Kidney (tissue), 14 donors: Measurements from ENCODE around the gene SEC22A. TPM values are rescaled to one million over a fixed set of nuclear protein-coding genes. Genes with fewer than 3 reads are reported as not detected.

Experiments
- DNase-seq, 5 donors: peaks; one replicate each; pipeline ENCODE4 v3.0.0-alpha.2; 2013 to 2020
- FAIRE-seq: peaks from 2 replicates; lab custom pipeline; 2012; peaks lifted over from hg19 to GRCh38; lab: Jason Lieb, UNC
- H3K27ac ChIP-seq, 2 donors: one replicate each; pipeline ENCODE4 v1.7.0; 2013; ENCODE audit warnings: low read depth in 2 of 2, low read length in 2 of 2, inconsistent platforms in 1 of 2
- H3K27me3 ChIP-seq: one replicate; pipeline ENCODE4 v1.7.1; 2013; ENCODE audit warnings: low read length, inconsistent platforms; ENCODE audit not compliant: control insufficient read depth, insufficient read depth
- H3K36me3 ChIP-seq, 3 donors: one replicate each; pipeline versions ENCODE4 v1.7.0 to v1.7.1; 2013; ENCODE audit warnings: low read length in 3 of 3, control low read depth in 1 of 3, inconsistent platforms in 1 of 3; ENCODE audit not compliant: insufficient read depth in 3 of 3, control insufficient read depth in 2 of 3
- H3K4me1 ChIP-seq, 3 donors: one replicate each; pipeline versions ENCODE4 v1.7.0 to v1.7.1; 2013; ENCODE audit warnings: low read length in 3 of 3, inconsistent platforms in 1 of 3, low read depth in 1 of 3; ENCODE audit not compliant: control insufficient read depth in 2 of 3, insufficient read depth in 2 of 3
- H3K4me3 ChIP-seq, 3 donors: one replicate each; pipeline versions ENCODE4 v1.7.0 to v1.8.1; 2013; ENCODE audit warnings: low read length in 3 of 3, control low read depth in 1 of 3, inconsistent platforms in 1 of 3
- H3K9ac ChIP-seq, 3 donors: one replicate each; pipeline versions ENCODE4 v1.7.0 to v1.7.1; 2013; ENCODE audit warnings: low read length in 3 of 3, control low read depth in 1 of 3, inconsistent platforms in 1 of 3
- H3K9me3 ChIP-seq, 3 donors: one replicate each; pipeline versions ENCODE4 v1.7.0 to v1.7.1; 2013; ENCODE audit warnings: low read length in 3 of 3, control low read depth in 1 of 3, inconsistent platforms in 1 of 3; ENCODE audit not compliant: control insufficient read depth in 2 of 3, insufficient read depth in 1 of 3
- intact Hi-C: fragments of 100-400 bp; cut with DNase I; formaldehyde crosslinking; loops from one replicate; pipeline ENCODE4 v1.11.1; 2022
- polyA plus RNA-seq: library from polyadenylated mRNA; stranded (reverse); fragments of 350-450 nt; fragmentation: Illumina TruSeq; extraction: RNeasy Lipid Tissue Mini Kit (QIAGEN cat#74804); gene quantifications from one replicate; pipeline ENCODE4 v1.2.3, GENCODE V29; 2014; ENCODE audit warnings: low read depth, low replicate concordance; ENCODE audit not compliant: insufficient read depth
- total RNA-seq: library from RNA; stranded (reverse); fragmentation: NEBNext Ultra II Directional; extraction: Animal tissue kit (Norgen Biotek cat#: 25700); gene quantifications from one replicate; pipeline ENCODE4 v1.2.1, GENCODE V29; 2021
- TF ChIP-seq, protein P1 (sequence below): IDR thresholded peaks from 3 replicates; pipeline ENCODE4 v1.5.1; 2012; ENCODE audit warnings: mild to moderate bottlenecking, moderate library complexity, borderline replicate concordance; ENCODE audit not compliant: insufficient read depth; ENCODE audit errors: extremely low read depth
- donor health status: control.
- donor health status: control.
- donor health status: control.
- donor health status: control.
- donor health status: control.
- donor health status: DM: yes; HTN: yes; CAD: no.
- donor health status: Normal renal cell carcinoma (clear cell type).

Gene SEC22A
- total and polyA plus RNA-seq, 2 donors from 2014 or later: 14.8 to 18.6 TPM

DNA sequence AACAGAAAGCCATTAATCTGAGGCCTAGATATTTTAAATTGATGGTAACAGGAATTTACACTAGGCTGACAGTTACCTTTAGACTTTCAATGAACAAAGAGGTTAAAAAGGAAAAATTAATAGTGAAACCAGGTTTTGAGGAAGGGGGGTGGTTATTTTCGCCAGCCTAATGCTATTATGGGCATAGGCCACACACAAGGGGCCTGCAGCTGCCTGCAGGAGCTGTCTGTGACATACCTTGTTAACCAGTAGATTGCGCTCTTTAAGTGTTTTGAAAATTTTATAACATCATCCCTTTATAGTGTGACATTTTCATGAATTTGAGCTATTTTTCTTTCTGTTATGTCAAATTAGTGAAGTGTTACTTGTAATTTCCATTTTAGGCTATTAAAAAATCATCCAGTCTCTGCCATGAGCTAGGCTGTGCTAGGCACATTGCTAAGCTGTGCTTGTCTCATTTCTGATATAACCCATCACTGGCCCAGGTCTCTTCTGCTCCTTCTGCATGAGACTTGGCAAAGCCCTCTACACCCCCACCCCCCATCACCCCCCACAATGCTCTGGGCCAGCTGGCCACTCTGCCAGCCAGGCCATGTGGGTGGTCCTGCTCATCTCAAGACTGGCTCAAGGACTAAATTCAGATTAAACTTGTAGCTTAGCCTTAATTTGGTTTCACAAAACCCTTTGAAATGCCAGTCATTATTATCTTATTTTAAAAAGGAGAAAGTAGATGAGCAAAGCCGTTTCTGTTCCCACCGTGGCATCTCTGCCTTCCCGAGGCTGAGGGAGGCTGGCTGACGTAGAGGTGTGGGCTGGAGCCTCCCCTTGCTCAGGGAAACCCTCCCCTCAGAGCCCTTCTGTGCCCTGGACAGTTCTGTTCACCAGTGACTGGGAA lies 48.4 kb upstream of the SEC22A start:
- Histone ChIP-seq H3K27ac (no peak overlapping the region), H3K9ac (no peak overlapping the region), H3K27me3 (no peaks in the 10 kb centered on the region), H3K9me3 (no peaks in the 10 kb centered on the region), H3K4me3 (no peak overlapping the region), H3K4me1 (peaks cover 0 to 4% (median 0%) of the 10 kb centered on the region in 3 donors), H3K36me3 (peaks cover 0 to 26% (median 12%) of the 10 kb centered on the region in 3 donors)
- intact Hi-C loops: no loop called here
- DNase-seq: peak in 2 of 5 donors; percentile 6 to 45
- no peak for FAIRE-seq
- TF ChIP-seq, protein P1, sequence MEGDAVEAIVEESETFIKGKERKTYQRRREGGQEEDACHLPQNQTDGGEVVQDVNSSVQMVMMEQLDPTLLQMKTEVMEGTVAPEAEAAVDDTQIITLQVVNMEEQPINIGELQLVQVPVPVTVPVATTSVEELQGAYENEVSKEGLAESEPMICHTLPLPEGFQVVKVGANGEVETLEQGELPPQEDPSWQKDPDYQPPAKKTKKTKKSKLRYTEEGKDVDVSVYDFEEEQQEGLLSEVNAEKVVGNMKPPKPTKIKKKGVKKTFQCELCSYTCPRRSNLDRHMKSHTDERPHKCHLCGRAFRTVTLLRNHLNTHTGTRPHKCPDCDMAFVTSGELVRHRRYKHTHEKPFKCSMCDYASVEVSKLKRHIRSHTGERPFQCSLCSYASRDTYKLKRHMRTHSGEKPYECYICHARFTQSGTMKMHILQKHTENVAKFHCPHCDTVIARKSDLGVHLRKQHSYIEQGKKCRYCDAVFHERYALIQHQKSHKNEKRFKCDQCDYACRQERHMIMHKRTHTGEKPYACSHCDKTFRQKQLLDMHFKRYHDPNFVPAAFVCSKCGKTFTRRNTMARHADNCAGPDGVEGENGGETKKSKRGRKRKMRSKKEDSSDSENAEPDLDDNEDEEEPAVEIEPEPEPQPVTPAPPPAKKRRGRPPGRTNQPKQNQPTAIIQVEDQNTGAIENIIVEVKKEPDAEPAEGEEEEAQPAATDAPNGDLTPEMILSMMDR: no peak

DNA sequence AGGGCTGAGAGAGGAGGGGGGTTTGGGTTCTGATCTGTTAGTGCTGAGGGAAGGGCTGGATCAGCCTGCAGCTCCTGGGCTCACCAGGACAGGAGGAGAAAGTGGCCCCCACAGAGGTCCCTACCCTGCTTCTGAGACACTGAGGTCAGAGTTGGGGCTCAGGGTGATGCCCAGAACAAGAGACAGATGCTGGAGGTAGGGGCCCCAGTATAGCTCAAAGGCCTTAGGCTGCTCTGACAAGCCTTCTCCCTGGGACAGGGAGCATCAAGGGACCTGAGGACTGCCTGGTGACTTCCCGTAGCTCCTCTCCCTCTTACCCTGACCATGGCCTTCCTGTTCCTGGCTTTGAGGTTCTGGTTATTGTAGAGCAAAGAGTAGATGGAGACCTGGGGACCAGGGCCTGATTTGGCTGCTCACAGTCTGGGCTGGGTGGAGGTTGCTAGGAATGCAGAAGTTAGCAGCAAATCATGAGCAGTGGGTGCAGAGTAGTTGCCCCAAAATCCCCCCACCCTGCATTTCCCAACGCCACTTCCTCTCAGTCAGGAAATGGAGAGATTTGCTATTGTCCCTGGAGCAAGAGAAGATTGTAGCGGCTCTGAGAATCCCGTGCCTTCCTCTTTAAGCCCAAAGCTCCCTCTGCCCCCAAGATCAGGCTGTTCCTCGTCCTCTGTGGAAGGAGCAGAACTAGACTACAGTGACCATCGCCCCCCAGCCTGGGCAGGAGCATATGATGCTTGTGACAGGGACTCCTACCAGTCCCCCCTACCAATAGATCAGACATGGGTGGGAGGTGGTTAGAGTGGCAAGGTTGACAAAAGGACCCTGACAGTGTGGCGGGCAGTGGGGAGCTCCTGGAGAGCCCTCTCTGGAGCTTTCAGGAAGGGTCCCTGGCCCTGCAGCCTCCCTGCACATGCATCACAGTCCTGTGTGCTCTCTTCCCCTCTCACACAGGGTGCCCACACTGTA lies 47.4 kb upstream of the SEC22A start:
- Histone ChIP-seq H3K27me3 (no peaks in the 10 kb centered on the region), H3K9me3 (no peaks in the 10 kb centered on the region), H3K27ac (no peak overlapping the region), H3K4me3 (no peak overlapping the region), H3K36me3 (peaks cover 0 to 28% (median 10%) of the 10 kb centered on the region in 3 donors), H3K9ac (no peak overlapping the region), H3K4me1 (peaks cover 0 to 4% (median 0%) of the 10 kb centered on the region in 3 donors)
- DNase-seq (peak in 2 of 5 donors; percentile 6 to 28), FAIRE-seq (no peak)
- TF ChIP-seq, protein P1: no peak
- intact Hi-C loops: no loop called here

- no peak overlapping the region for H3K4me3 ChIP-seq
- DNase-seq (peak; percentile 74 to 88 (median 85)), FAIRE-seq (no peak)
- intact Hi-C loops: no loop called here
- peaks cover 0 to 4% (median 0%) of the 10 kb centered on the region in 3 donors for H3K4me1 ChIP-seq
- H3K36me3 ChIP-seq: peaks cover 0 to 27% (median 9%) of the 10 kb centered on the region in 3 donors
- no peak overlapping the region for H3K27ac ChIP-seq
- H3K9ac ChIP-seq: no peak overlapping the region
- no peaks in the 10 kb centered on the region for H3K9me3 ChIP-seq
- TF ChIP-seq, protein P1: no peak
- H3K27me3 ChIP-seq: no peaks in the 10 kb centered on the region
Observed at GRCh38 chr3:123155471-123156011, 46.2 kb upstream of the SEC22A start.
